Tibial nerve (tissue), 4 donors: Measurements from ENCODE around the gene ZNF775. TPM values are rescaled to one million over a fixed set of nuclear protein-coding genes. Genes with fewer than 3 reads are reported as not detected.
A peak's percentile ranks its signal among the peaks of the same experiment; 100 is the strongest.

Experiments
- DNase-seq, 2 donors: peaks; one replicate each; pipeline ENCODE4 v3.0.0-alpha.2; 2019; ENCODE audit warnings: low spot score in 2 of 2
- H3K27ac ChIP-seq, 4 donors: fragments of 200-600 bp; sonication (generic) in 3 of 4; one replicate each; pipeline ENCODE4 v1.5.1; 2017 to 2019; ENCODE audit warnings: mild to moderate bottlenecking in 1 of 4
- H3K27me3 ChIP-seq, 2 donors: fragments of 200-600 bp; sonication (generic) in 1 of 2; one replicate each; pipeline versions ENCODE4 v1.5.1 to v1.6.0; 2017 to 2019
- H3K36me3 ChIP-seq, 3 donors: fragments of 200-600 bp; sonication (generic); one replicate each; pipeline ENCODE4 v1.5.1; 2018 to 2019
- H3K4me1 ChIP-seq, 4 donors: fragments of 200-600 bp; sonication (generic) in 3 of 4; one replicate each; pipeline ENCODE4 v1.5.1; 2017 to 2019
- H3K4me3 ChIP-seq, 4 donors: fragments of 200-600 bp; sonication (generic) in 3 of 4; one replicate each; pipeline ENCODE4 v1.5.1; 2017 to 2019; ENCODE audit warnings: mild to moderate bottlenecking in 1 of 4, moderate library complexity in 1 of 4
- H3K9me3 ChIP-seq, 4 donors: fragments of 200-600 bp; sonication (generic) in 3 of 4; one replicate each; pipeline ENCODE4 v1.5.1; 2017 to 2019
- CTCF ChIP-seq, 5 experiments: fragments of 200-600 bp in 3 of 5; fragments of 450-650 bp in 2 of 5; sonication (generic) in 3 of 5; IDR thresholded peaks; one replicate each; pipeline ENCODE4 v1.5.1; 2016 to 2019; ENCODE audit warnings: antibody characterized with exemption in 5 of 5, mild to moderate bottlenecking in 3 of 5, moderate library complexity in 2 of 5
- EP300 ChIP-seq, 2 donors: sonication (generic); formaldehyde crosslinking; IDR thresholded peaks; one replicate each; pipeline ENCODE4 v1.6.1; 2017; ENCODE audit warnings: antibody characterized with exemption in 2 of 2, mild to moderate bottlenecking in 1 of 2
- POLR2A ChIP-seq, 2 donors: fragments of 450-650 bp; IDR thresholded peaks; one replicate each; pipeline ENCODE4 v1.6.1; 2017; ENCODE audit warnings: antibody characterized with exemption in 2 of 2, mild to moderate bottlenecking in 2 of 2, moderate library complexity in 2 of 2
- WGBS, 2 donors: methylation state at CpG; one replicate each; pipeline ENCODE4 v1.1.5; 2018; 5-methylcytosine and 5-hydroxymethylcytosine counted together
- total RNA-seq, 4 donors: library from RNA; depleted of rRNA; stranded (reverse); fragments of >200 nt; gene quantifications; one replicate each; pipeline ENCODE4 v1.1.0, GENCODE V29; 2016

Gene ZNF775
- total RNA-seq, 4 donors from 2014 or later, result 5.9 to 14.3 (median 11.6) TPM

GRCh38 chr7:150340024-150340749 lies 38.9 kb upstream of the ZNF775 start:
- DNase-seq, result peak in 1 of 2 donors; percentile 29
- H3K9me3 ChIP-seq, result peaks cover 0 to 8% (median 0%) of the 10 kb centered on the region in 4 donors
- peak overlapping the region; percentile 80 to 91 (median 84) for H3K27ac ChIP-seq
- TF ChIP-seq POLR2A (IDR thresholded peaks at IDR 0.05), result no peak
- peak in 1 of 2 donors; percentile 11 for TF ChIP-seq EP300 (IDR thresholded peaks at IDR 0.05)
- peak overlapping the region; percentile 51 to 65 (median 58) for H3K4me3 ChIP-seq
- H3K36me3 ChIP-seq, result peaks cover 0 to 19% (median 0%) of the 10 kb centered on the region in 3 donors
- H3K27me3 ChIP-seq, result peaks cover 0 to 3% of the 10 kb centered on the region in 2 donors
- WGBS, 2 donors, result 12 to 14% methylated on average over 23 to 35 of the region's 39 CpGs
- H3K4me1 ChIP-seq, result peaks cover 0 to 71% (median 19%) of the 10 kb centered on the region in 4 donors

- peaks cover 0 to 3% of the 10 kb centered on the region in 2 donors for H3K27me3 ChIP-seq
- H3K36me3 ChIP-seq, result peaks cover 0 to 19% (median 0%) of the 10 kb centered on the region in 3 donors
- peak overlapping the region; percentile 80 to 91 (median 84) for H3K27ac ChIP-seq
- peaks cover 0 to 8% (median 0%) of the 10 kb centered on the region in 4 donors for H3K9me3 ChIP-seq
- peaks cover 0 to 64% (median 16%) of the 10 kb centered on the region in 4 donors for H3K4me1 ChIP-seq
- H3K4me3 ChIP-seq, result peak overlapping the region; percentile 51 to 65 (median 58)
- 1 to 2% methylated on average over 29 of the region's 29 CpGs for WGBS, 2 donors
- no peak for DNase-seq
- no peak for TF ChIP-seq EP300 (IDR thresholded peaks at IDR 0.05)
- no peak for TF ChIP-seq CTCF (IDR thresholded peaks at IDR 0.05)
- TF ChIP-seq POLR2A (IDR thresholded peaks at IDR 0.05), result no peak
Observed at GRCh38 chr7:150340875-150341262, 38.3 kb upstream of the ZNF775 start.

GRCh38 chr7:150341263-150342120 lies 37.6 kb upstream of the ZNF775 start, which contains the start of gene RARRES2:
RARRES2 (minus strand) TSS chr7:150341629; CDS start chr7:150340609, 1,020 bp downstream.
- H3K9me3 ChIP-seq, result peaks cover 0 to 8% (median 0%) of the 10 kb centered on the region in 4 donors
- DNase-seq, result no peak
- H3K27me3 ChIP-seq, result peaks cover 0 to 3% of the 10 kb centered on the region in 2 donors
- peaks cover 0 to 19% (median 0%) of the 10 kb centered on the region in 3 donors for H3K36me3 ChIP-seq
- TF ChIP-seq EP300 (IDR thresholded peaks at IDR 0.05) (peak in 1 of 2 donors; percentile 26), POLR2A (IDR thresholded peaks at IDR 0.05) (no peak), CTCF (IDR thresholded peaks at IDR 0.05) (no peak)
- H3K27ac ChIP-seq, result peak within 1 kb of the TSS; percentile 80 to 91 (median 84)
- WGBS, 2 donors, result 3 to 15% methylated on average over 44 to 49 of the region's 49 CpGs
- peak within 1 kb of the TSS; percentile 51 to 65 (median 58) for H3K4me3 ChIP-seq
- peaks cover 0 to 60% (median 13%) of the 10 kb centered on the region in 4 donors for H3K4me1 ChIP-seq

GRCh38 chr7:150342121-150342408 lies 37.1 kb upstream of the ZNF775 start:
- no peak for DNase-seq
- 81 to 84% methylated on average over 7 to 9 of the region's 9 CpGs for WGBS, 2 donors
- TF ChIP-seq POLR2A (IDR thresholded peaks at IDR 0.05) (no peak), CTCF (IDR thresholded peaks at IDR 0.05) (no peak), EP300 (IDR thresholded peaks at IDR 0.05) (no peak)
- peak overlapping the region; percentile 77 to 91 (median 84) for H3K27ac ChIP-seq
- H3K9me3 ChIP-seq, result peaks cover 0 to 8% (median 0%) of the 10 kb centered on the region in 4 donors
- H3K27me3 ChIP-seq, result peaks cover 0 to 3% of the 10 kb centered on the region in 2 donors
- peaks cover 0 to 13% (median 0%) of the 10 kb centered on the region in 3 donors for H3K36me3 ChIP-seq
- H3K4me1 ChIP-seq, result peaks cover 0 to 56% (median 13%) of the 10 kb centered on the region in 4 donors
- peak overlapping the region in 3 of 4 donors; percentile 51 to 65 (median 64) for H3K4me3 ChIP-seq

GRCh38 chr7:150343225-150343624 lies 35.9 kb upstream of the ZNF775 start:
- Histone ChIP-seq H3K9me3 (peaks cover 0 to 8% (median 0%) of the 10 kb centered on the region in 4 donors), H3K4me3 (no peak overlapping the region), H3K27ac (peak overlapping the region in 1 of 4 donors; percentile 91), H3K27me3 (peaks cover 0 to 3% of the 10 kb centered on the region in 2 donors), H3K4me1 (peaks cover 0 to 45% (median 13%) of the 10 kb centered on the region in 4 donors), H3K36me3 (peaks cover 0 to 2% (median 0%) of the 10 kb centered on the region in 3 donors)
- no peak for DNase-seq
- 90 to 91% methylated on average over 2 of the region's 2 CpGs for WGBS, 2 donors
- TF ChIP-seq CTCF (IDR thresholded peaks at IDR 0.05), result no peak
